Activated T-helper 2 cell treated with anti-CD3 and anti-CD28 coated beads, Interferon-gamma antibody, Interleukin-2, Interleukin-4, amounts not matched to agents 10 μg/mL and 5 μg/mL and 100 μg/mL, durations not matched to agents 14 hours and 24 hours and 36 hours (primary cell): ENCODE measurements around the gene UGT1A5. TPM values are rescaled to one million over a fixed set of nuclear protein-coding genes. Genes with fewer than 3 reads are reported as not detected.
"Not testable (repeated sequence)": the region's sequence is repeated elsewhere in the genome, so short reads cannot be mapped to it uniquely, and the experiment has no call there.

Source experiments
- DNase-seq: peaks from one replicate; pipeline ENCODE4 v3.0.0; 2021; ENCODE audit warnings: low spot score
- H3K27ac Mint-ChIP-seq: one replicate; pipeline ENCODE4 v1.8.0; 2021; ENCODE audit warnings: mixed read lengths
- H3K27me3 Mint-ChIP-seq: one replicate; pipeline ENCODE4 v1.8.0; 2021; ENCODE audit warnings: low read depth, mixed read lengths
- H3K36me3 Mint-ChIP-seq: one replicate; pipeline ENCODE4 v1.8.0; 2021; ENCODE audit warnings: low read depth, mixed read lengths
- H3K4me1 Mint-ChIP-seq: one replicate; pipeline ENCODE4 v1.8.0; 2021; ENCODE audit warnings: low read depth, mixed read lengths
- H3K4me3 Mint-ChIP-seq: one replicate; pipeline ENCODE4 v1.8.0; 2021; ENCODE audit warnings: low read depth, mild to moderate bottlenecking, moderate library complexity, mixed read lengths
- H3K9me3 Mint-ChIP-seq: one replicate; pipeline ENCODE4 v1.8.0; 2021; ENCODE audit warnings: mixed read lengths
- intact Hi-C: fragments of 100-400 bp; cut with micrococcal nuclease; formaldehyde crosslinking; loops from one replicate; pipeline ENCODE4 v1.15.1; 2023
- total RNA-seq: library from RNA; stranded (reverse); gene quantifications from 2 replicates; pipeline ENCODE4 v1.2.3, GENCODE V29; 2022

The UGT1A5 gene
- total RNA-seq, 1 donor from 2014 or later, result not detected

DNA sequence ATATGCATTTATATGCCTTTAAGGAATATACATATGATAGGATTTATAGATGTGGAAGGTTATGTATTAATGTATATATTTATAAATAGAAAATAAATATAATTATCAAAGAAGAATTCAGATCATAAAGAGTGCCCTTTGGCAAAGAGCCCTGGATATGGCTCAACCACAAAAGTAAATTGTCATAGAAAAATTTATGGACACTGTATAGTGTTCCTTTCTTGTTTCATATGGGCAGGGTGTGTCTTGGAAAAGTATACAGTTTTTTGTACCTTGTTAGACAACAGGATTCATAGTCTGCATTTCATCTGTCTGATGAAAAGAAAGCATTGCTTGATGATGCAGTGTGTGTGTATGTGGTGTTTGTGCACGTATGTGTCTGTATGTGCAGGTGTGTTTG, 28.1 kb upstream of the UGT1A5 start:
- H3K27ac Mint-ChIP-seq, result no peak overlapping the region
- no peak for DNase-seq
- peaks cover 17% of the 10 kb centered on the region for H3K27me3 Mint-ChIP-seq
- H3K9me3 Mint-ChIP-seq, result no peaks in the 10 kb centered on the region
- no peaks in the 10 kb centered on the region for H3K36me3 Mint-ChIP-seq
- intact Hi-C loops, result no loop called here
- H3K4me3 Mint-ChIP-seq, result no peak overlapping the region
- no peaks in the 10 kb centered on the region for H3K4me1 Mint-ChIP-seq

DNA sequence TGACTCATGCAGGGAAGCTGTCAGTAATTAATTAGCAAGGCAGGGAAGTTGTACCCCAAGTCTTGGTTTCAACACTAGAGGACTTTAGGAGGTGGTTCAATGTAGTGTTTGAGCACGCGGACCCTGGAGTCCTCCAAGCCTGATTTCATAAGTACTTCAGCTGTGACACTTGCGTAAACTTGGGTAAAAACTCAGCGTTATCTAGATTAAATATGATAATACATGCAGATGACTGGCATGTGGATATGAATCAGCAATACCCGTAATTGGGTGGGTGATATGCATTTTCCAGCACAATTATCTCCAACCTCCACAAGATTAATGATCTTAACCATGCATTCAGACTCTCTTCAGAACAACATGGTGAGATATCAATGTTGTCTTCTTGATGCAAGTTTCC, 25.8 kb upstream of the UGT1A5 start:
- Mint-ChIP-seq H3K27ac (no peak overlapping the region), H3K9me3 (no peaks in the 10 kb centered on the region), H3K4me1 (no peaks in the 10 kb centered on the region), H3K27me3 (peaks cover 16% of the 10 kb centered on the region), H3K4me3 (no peak overlapping the region), H3K36me3 (no peaks in the 10 kb centered on the region)
- intact Hi-C loops, result no loop called here
- DNase-seq, result no peak

DNA sequence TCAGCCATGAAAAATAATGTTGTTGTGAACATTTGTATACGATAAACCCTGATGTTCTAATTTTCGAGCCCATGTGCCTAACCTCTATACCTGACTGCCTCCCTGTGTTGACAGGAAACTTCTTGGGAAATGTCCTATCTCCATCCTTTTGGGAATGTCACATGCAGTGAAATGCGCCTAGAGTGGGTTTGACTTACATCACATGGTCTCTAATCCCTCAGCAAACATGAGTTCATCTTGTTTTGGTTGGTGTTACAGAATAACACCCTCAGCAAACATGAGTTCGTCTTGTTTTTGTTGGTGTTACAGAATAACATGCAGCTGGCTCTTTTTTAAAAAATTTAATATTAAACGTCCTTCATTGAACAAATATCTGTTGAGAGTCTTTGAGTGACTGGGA, 24.4 kb upstream of the UGT1A5 start:
- Mint-ChIP-seq H3K9me3 (no peaks in the 10 kb centered on the region), H3K36me3 (no peaks in the 10 kb centered on the region), H3K4me1 (no peaks in the 10 kb centered on the region), H3K4me3 (no peak overlapping the region), H3K27ac (no peak overlapping the region), H3K27me3 (peaks cover 16% of the 10 kb centered on the region)
- intact Hi-C loops, result no loop called here
- no peak for DNase-seq

DNA sequence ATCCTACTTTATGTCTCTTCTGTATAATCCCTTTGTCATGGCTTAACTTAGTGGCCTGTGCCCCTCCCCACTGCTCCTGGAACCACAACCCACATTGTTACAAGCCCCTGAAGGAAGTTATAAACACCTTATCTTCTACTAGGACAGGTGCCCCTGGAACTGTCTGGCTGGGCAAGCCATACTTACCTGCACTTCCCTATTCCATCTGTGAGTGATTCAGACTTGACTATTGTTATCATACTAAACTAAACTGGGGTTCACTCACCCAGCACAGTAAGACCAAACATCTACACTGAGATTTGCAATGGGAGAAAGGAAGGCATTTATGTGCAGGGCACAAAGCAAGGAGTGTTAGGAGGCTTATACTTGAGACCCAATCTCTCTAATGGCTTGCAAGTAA, 23.7 kb upstream of the UGT1A5 start:
- no peak overlapping the region for H3K4me3 Mint-ChIP-seq
- no peaks in the 10 kb centered on the region for H3K36me3 Mint-ChIP-seq
- H3K27ac Mint-ChIP-seq, result no peak overlapping the region
- intact Hi-C loops, result no loop called here
- peaks cover 12% of the 10 kb centered on the region for H3K27me3 Mint-ChIP-seq
- no peaks in the 10 kb centered on the region for H3K9me3 Mint-ChIP-seq
- DNase-seq, result no peak
- H3K4me1 Mint-ChIP-seq, result no peaks in the 10 kb centered on the region

DNA sequence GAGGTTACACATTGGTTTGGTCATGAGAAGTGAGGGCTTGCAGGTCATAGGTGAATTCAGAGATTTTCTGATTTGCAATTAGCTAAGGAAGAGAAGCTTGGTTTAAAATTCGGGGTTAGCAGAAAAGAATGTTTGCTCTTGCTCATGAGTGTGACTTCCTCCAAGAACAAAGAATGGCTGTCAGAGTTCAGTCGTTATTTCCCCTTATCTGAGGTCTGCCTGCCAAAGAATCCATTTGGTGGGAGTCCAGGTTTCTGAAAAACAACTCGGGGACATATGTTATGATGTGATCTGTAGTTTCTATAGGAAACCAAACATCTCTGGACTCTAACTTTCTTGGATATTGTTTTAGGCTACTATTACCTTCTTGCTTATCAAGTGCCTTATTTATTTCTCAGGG, 23.2 kb upstream of the UGT1A5 start:
- no peaks in the 10 kb centered on the region for H3K9me3 Mint-ChIP-seq

DNA sequence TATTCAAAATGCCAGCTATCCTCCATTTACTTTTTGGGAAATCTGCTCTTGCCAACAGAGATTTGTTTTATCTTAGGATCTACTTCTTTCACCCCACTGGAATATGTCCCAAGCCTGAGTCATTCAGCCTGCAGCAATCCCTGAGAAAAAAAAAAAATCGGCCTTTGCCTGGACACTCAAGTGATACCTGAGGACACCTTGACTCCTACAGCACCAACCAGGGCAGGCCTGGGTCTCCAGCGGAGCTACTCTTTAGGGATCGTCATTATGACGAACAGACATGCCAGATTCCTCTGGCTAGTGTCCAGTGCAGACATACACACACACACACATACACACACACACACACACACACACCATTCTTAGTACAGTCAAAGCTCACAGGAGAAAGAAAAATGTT, 22.3 kb upstream of the UGT1A5 start:
- H3K4me1 Mint-ChIP-seq, result no peaks in the 10 kb centered on the region

More for the DNA sequence above, 23.2 kb upstream of the UGT1A5 start:
- Mint-ChIP-seq H3K4me1 (no peaks in the 10 kb centered on the region), H3K27ac (no peak overlapping the region), H3K27me3 (peaks cover 12% of the 10 kb centered on the region), H3K36me3 (no peaks in the 10 kb centered on the region), H3K4me3 (no peak overlapping the region)
- DNase-seq, result no peak
- intact Hi-C loops, result no loop called here

DNA sequence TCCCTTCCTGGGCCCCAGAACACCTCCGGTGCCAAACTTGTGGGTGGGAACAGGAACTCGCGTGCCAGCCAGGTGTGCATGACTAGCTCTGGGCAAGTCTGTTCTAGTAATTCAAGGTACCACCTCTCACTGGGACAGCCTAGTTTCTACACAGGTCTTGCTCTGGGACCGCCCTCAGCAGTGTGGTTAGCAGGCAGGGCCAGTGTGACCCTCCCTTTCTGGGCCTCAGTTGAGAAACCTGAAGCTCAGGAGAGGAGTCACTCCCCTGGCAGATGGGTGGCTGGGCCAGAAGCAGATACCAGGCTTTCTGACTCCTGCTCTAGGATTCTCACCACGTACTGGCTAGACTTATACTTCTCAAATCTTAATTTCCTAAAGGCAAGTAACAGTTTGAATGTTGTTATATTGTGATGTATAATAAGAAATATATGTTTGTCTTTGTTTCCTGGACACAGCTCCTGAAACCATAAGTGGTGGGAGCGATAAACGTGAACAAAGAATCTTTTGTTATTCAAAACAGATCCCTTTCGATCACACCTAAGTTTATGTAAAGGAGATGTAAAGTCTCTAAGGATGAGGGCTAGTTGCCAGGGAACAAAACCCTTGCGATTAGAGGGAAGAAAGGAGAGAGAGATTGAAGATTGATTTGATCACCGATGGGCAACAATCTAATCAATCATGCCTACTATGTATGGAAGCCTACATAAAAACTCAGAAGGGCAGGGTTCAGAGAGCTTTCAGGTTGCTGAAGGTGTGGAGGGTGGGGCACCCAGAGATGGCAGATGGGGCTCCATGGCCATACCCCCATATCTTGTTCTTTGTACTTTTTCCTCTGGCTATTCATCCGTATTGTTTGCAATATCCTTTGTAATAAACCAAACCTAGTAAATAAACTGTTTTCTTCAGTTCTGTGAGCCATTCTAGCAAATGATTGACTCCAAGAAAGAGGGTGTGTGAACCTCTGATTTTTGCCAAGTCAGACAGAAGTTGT, 21.0 kb upstream of the UGT1A5 start:
- Mint-ChIP-seq H3K4me1 (no peaks in the 10 kb centered on the region), H3K9me3 (no peaks in the 10 kb centered on the region), H3K27me3 (peaks cover 17% of the 10 kb centered on the region), H3K4me3 (no peak overlapping the region), H3K27ac (no peak overlapping the region), H3K36me3 (no peaks in the 10 kb centered on the region)
- DNase-seq, result no peak
- intact Hi-C loops, result no loop called here

More for the DNA sequence above, 22.3 kb upstream of the UGT1A5 start:
- no peak overlapping the region for H3K27ac Mint-ChIP-seq
- H3K27me3 Mint-ChIP-seq, result peaks cover 11% of the 10 kb centered on the region
- H3K4me3 Mint-ChIP-seq, result no peak overlapping the region
- no peak for DNase-seq
- intact Hi-C loops, result no loop called here
- no peaks in the 10 kb centered on the region for H3K36me3 Mint-ChIP-seq
- no peaks in the 10 kb centered on the region for H3K9me3 Mint-ChIP-seq

DNA sequence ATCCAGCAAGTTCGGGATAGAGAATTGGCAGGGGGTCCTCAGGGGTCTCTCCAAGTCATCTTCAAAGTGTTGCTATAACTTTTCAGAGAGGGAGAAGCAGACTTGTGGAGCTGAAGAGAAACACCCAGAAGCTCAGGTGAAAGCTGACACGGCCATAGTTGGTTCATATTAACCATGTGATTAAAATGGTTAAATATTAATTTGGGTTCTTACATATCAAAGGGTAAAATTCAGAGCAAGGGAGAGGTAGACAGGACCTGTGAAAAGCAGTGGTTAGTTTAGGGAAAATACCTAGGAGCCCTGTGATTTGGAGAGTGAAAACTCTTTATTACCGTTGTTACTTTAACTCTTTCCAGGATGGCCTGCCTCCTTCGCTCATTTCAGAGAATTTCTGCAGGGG, 20.1 kb upstream of the UGT1A5 start, which contains the start of gene UGT1A6:
TSS of gene UGT1A6 (plus strand) at position 243 of the 400 bp plus-strand sequence. CDS start at position 358, 115 bp downstream.
- Mint-ChIP-seq H3K36me3 (no peaks in the 10 kb centered on the region), H3K27me3 (peaks cover 24% of the 10 kb centered on the region), H3K9me3 (no peaks in the 10 kb centered on the region), H3K27ac (no peak within 1 kb of the TSS), H3K4me3 (no peak within 1 kb of the TSS), H3K4me1 (no peaks in the 10 kb centered on the region)
- DNase-seq, result no peak
- intact Hi-C loops, result no loop called here

DNA sequence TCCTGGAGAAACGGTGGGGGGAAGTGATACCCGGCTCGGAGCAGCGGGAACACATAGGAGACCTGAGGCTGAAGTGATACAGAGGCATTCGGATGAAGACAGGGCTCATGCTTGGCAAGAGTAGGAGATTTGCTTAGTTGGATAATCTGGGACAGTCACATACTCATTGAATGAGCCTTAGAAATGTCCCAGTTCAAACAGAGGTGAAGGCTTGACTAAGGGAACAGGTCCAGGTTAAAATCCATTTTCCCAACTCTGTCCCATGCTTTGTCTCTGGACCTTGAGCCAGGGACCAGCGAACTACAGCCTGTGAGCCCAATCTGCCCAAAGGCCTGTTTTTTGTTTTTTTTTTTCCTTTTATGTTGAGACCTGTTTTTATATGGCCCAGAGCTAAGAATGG, 18.7 kb upstream of the UGT1A5 start:
- no peaks in the 10 kb centered on the region for H3K9me3 Mint-ChIP-seq
- intact Hi-C loops, result no loop called here
- H3K36me3 Mint-ChIP-seq, result no peaks in the 10 kb centered on the region
- peaks cover 23% of the 10 kb centered on the region for H3K27me3 Mint-ChIP-seq
- no peaks in the 10 kb centered on the region for H3K4me1 Mint-ChIP-seq
- no peak for DNase-seq
- H3K27ac Mint-ChIP-seq, result no peak overlapping the region
- H3K4me3 Mint-ChIP-seq, result no peak overlapping the region

DNA sequence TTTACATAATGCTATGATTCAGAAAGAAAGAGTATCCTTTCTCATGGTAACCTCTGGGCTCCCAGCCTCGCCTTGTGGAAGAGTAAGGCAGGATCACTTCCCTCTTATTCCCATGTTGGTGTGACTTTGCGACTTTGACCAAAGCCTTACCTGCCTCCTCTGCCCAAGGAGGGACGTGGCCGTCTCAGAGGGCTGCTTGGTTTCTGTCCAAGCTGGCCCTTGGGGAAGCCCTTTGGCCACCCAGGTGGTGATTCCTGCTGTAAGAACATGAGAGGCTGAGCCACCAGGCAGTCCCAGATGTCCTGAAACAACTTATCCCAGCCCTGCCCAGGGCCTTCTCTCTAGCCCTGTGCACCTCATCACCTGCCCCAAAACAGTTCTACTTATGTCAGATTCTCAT, 14.0 kb upstream of the UGT1A5 start:
- intact Hi-C loops, result no loop called here
- no peaks in the 10 kb centered on the region for H3K4me1 Mint-ChIP-seq
- no peak for DNase-seq
- H3K9me3 Mint-ChIP-seq, result no peaks in the 10 kb centered on the region
- H3K27me3 Mint-ChIP-seq, result peaks cover 19% of the 10 kb centered on the region
- no peak overlapping the region for H3K27ac Mint-ChIP-seq
- no peak overlapping the region for H3K4me3 Mint-ChIP-seq
- H3K36me3 Mint-ChIP-seq, result no peaks in the 10 kb centered on the region

DNA sequence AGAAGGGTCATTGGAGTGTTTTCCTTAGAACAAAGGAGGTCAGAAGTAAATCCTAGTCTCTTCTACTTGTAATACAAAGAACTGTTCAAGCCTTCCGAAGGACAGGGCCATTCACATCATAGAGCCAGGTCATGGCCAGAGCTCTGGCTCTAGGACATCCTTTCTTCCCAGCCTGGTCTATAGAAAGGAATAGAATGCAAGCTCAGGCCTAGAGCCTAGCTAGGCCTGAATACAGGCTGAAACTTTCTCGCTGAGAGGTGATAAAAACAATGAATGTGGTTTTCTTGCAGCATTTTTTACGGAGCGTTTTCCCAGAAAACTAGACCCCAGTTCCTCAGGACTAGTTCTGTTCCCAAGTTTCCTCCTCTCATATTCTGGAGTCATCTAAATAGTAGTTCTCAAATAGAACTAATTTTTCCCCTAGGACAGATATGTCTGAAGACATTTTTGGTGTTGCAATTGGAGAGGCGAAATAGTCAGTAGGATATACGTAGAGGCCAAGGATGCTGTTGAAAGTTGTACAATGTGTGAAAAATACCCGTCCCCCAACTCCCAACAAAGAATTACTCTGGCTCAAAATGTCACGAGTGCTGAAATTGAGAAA, 13.2 kb upstream of the UGT1A5 start:
- intact Hi-C loops, result no loop called here
- Mint-ChIP-seq H3K36me3 (no peaks in the 10 kb centered on the region), H3K4me3 (no peak overlapping the region), H3K4me1 (no peaks in the 10 kb centered on the region), H3K27me3 (peaks cover 22% of the 10 kb centered on the region), H3K27ac (no peak overlapping the region), H3K9me3 (no peaks in the 10 kb centered on the region)
- no peak for DNase-seq

DNA sequence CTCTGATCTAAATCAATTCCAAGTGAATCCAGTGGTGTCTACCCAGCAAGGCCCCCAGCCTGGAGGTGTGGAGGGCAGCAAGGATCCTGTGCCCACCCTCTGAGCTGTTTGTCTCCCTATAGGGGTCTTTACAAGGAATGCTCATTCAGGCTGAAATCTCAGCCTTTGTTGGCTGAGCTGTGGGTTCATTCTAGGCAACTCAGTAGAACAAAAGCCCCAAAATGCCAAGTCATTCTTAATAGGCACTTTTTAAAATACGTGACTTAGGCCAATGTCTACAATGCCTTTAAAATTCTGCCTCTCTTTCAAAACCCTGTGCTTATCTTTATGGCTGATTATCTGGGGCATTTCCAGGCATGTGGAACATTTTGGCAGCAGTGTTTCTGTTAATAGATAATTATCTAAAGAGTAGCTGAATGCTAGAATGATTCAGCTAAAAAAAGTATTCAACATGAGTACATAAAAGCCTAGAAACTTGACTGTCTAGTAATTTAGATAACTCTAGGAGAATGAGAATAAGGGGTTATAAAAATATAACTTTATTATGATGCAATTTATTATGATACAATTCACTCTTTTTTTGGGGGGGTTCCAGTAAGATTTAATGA, 12.6 kb upstream of the UGT1A5 start:
- intact Hi-C loops, result no loop called here
- Mint-ChIP-seq H3K4me3 (no peak overlapping the region), H3K27ac (no peak overlapping the region), H3K4me1 (no peaks in the 10 kb centered on the region), H3K9me3 (no peaks in the 10 kb centered on the region), H3K36me3 (no peaks in the 10 kb centered on the region), H3K27me3 (peaks cover 22% of the 10 kb centered on the region)
- no peak for DNase-seq

DNA sequence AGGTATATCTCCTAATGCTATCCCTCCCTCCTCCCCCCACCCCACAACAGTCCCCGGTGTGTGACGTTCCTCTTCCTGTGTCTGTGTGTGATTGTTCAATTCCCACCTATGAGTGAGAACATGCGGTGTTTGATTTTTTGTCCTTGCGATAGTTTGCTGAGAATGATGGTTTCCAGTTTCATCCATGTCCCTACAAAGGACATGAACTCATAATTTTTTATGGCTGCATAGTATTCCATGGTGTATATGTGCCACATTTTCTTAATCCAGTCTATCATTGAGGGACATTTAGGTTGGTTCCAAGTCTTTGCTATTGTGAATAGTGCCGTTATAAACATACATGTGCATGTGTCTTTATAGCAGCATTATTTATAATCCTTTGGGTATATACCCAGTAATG, 11.9 kb upstream of the UGT1A5 start:
- H3K4me3 Mint-ChIP-seq, H3K9me3 Mint-ChIP-seq, DNase-seq, H3K36me3 Mint-ChIP-seq, H3K4me1 Mint-ChIP-seq, H3K27ac Mint-ChIP-seq, intact Hi-C loops: not testable (repeated sequence)
- H3K27me3 Mint-ChIP-seq, result peaks cover 18% of the 10 kb centered on the region
